Measurements from ENCODE around the gene METTL6.
"Not testable (repeated sequence)": the region's sequence is repeated elsewhere in the genome, so short reads cannot be mapped to it uniquely, and the experiment has no call there.

METTL6 gene

DNA sequence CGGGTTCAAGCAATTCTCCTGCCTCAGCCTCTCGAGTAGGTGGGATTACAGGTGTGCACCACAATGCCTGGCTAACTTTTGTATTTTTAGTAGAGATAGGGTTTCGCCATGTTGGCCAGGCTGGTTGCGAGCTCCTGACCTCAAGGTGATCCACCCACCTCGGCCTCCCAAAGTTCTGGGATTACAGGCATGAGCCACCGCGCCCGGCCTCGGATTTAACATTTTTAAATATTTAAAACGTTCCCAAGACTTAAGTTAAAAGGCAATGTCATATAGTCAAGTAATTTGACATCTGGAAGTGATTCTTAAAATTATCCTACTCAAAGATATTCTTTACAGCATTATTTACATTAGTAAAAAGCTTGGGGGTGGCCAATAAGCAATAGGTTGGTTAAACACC lies 29.6 kb upstream of the METTL6 start:
- not testable (repeated sequence) for H3K27me3 ChIP-seq (ENCODE audit: control insufficient read depth, insufficient read depth, low read length); H3K9ac ChIP-seq (ENCODE audit: low read length); H3K4me3 ChIP-seq (ENCODE audit: low read length); H3K27ac ChIP-seq (ENCODE audit: low read depth, low read length); H3K36me3 ChIP-seq (ENCODE audit: control insufficient read depth, insufficient read depth, low read length); H3K4me1 ChIP-seq (ENCODE audit: control insufficient read depth, insufficient read depth, low read length)

DNA sequence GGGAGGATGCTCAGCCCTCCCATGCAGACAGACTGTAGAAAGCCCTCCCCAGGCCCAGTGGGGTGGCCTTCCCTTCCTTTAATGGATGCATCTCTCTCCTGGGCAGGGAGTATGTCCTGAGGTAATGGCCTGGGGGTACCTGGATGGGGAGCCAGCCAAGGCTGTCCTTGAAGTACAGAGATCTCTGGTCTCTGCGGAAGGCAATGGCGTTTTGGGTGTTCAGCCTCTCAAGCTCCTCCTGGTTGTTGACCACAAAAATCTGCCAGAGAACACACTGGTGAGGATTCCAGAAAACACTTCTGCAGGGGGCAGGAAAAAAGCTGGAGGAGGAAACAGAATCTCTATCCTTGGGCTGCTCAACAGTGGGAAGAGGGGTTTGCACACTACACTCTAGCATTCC lies 29.0 kb upstream of the METTL6 start:
- Histone ChIP-seq H3K4me1 (ENCODE audit: control insufficient read depth, insufficient read depth, low read length) (no peaks in the 10 kb centered on the region), H3K9ac (ENCODE audit: low read length) (no peak overlapping the region), H3K36me3 (ENCODE audit: control insufficient read depth, insufficient read depth, low read length) (no peaks in the 10 kb centered on the region), H3K27me3 (ENCODE audit: control insufficient read depth, insufficient read depth, low read length) (no peaks in the 10 kb centered on the region), H3K27ac (ENCODE audit: low read depth, low read length) (no peak overlapping the region), H3K4me3 (ENCODE audit: low read length) (no peak overlapping the region)

DNA sequence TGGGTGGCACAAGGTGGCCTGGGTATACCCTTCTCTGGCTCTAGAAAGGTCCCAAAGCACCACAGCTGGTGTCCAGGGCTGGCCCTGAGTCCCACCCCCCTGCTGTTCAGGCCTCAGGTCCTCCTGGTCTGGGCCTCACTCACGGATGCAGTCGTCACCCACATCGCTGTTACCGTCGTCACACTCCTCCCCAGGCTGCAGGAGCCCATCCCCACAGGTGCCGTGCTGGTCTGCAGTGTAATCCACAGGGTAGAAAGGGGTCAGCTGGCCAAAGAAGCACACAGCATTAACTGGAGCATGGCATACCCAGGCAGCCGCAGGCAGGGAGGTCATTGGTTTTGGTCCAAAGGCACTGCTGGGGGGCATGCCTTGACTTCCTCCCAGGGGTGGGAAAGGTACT lies 28.4 kb upstream of the METTL6 start:
- Histone ChIP-seq H3K4me3 (ENCODE audit: low read length) (no peak overlapping the region), H3K4me1 (ENCODE audit: control insufficient read depth, insufficient read depth, low read length) (no peaks in the 10 kb centered on the region), H3K27me3 (ENCODE audit: control insufficient read depth, insufficient read depth, low read length) (no peaks in the 10 kb centered on the region), H3K36me3 (ENCODE audit: control insufficient read depth, insufficient read depth, low read length) (no peaks in the 10 kb centered on the region), H3K9ac (ENCODE audit: low read length) (no peak overlapping the region), H3K27ac (ENCODE audit: low read depth, low read length) (no peak overlapping the region)

DNA sequence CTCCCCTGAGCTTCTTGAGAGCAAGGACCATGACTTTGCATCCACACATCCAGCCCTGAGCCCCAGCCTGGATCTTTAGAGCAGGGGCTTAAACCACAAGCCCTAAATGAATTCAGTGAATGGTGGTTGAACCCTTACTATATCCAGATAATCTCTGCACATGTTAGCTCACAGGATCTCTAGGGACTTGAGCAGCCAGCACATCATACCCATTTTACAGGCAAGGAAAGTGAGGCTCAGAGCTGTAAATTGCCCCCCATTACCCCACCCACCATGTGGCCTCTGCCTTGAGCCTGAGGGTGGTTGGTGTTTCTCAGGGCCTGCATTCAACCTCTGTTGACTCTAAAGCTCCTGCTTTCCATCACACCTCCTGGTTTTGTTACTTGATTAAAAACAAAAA lies 27.6 kb upstream of the METTL6 start:
- Histone ChIP-seq H3K27ac (ENCODE audit: low read depth, low read length) (no peak overlapping the region), H3K4me3 (ENCODE audit: low read length) (no peak overlapping the region), H3K27me3 (ENCODE audit: control insufficient read depth, insufficient read depth, low read length) (no peaks in the 10 kb centered on the region), H3K36me3 (ENCODE audit: control insufficient read depth, insufficient read depth, low read length) (no peaks in the 10 kb centered on the region), H3K4me1 (ENCODE audit: control insufficient read depth, insufficient read depth, low read length) (no peaks in the 10 kb centered on the region), H3K9ac (ENCODE audit: low read length) (no peak overlapping the region)

DNA sequence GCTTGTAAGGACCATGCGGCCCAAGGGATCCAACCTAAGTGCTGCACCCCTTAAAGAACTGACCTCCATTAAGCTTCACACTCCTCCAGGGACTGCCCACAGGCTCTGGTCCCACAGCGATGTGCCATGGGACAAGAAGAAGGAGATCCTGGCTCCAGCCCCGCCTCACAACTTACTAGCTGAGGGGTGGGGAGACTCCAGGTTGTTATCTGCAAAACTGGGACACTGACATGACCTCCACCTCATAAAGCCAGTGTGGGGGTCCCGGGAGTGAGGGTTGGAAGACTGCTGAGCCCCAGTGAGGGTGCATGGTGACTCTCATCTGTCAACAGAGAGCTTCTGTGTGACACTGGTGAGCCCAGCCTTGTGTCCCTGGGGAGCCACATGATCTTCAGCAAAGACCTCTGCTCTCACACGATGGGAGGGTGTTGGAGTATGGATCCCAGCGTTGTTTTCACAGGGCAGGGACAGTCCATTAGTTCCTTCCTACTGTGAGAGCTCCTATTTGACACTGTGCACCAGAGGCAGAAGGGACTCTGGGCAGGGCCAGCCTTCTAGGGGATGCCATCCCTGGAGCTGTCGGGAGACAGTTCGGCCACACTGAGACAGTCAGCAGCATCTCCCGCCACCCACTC lies 26.8 kb upstream of the METTL6 start:
- Histone ChIP-seq H3K27ac (ENCODE audit: low read depth, low read length) (no peak overlapping the region), H3K4me3 (ENCODE audit: low read length) (no peak overlapping the region), H3K27me3 (ENCODE audit: control insufficient read depth, insufficient read depth, low read length) (no peaks in the 10 kb centered on the region), H3K4me1 (ENCODE audit: control insufficient read depth, insufficient read depth, low read length) (no peaks in the 10 kb centered on the region), H3K36me3 (ENCODE audit: control insufficient read depth, insufficient read depth, low read length) (no peaks in the 10 kb centered on the region), H3K9ac (ENCODE audit: low read length) (no peak overlapping the region)

DNA sequence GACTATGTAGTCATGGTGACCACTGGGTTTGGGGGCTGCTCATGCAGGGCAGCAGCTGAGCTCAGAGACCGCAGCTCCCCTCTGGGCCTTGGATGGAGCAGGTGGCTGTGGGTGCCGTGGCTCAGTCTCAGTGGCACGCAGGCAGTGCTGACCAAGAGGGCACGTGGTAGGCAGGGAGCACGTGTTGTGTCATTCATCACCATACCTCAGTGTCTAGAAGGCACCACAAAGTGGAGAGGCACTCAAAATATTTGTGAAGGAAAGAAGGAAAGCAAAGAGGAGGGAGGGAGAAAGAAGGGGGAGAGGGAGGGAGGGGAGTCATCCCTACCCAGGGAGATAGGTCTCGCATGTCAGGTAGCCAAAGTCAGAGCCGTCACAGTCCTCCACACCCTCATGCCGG lies 26.2 kb upstream of the METTL6 start:
- no peak overlapping the region for H3K27ac ChIP-seq (ENCODE audit: low read depth, low read length)
- no peak overlapping the region for H3K9ac ChIP-seq (ENCODE audit: low read length)
- H3K36me3 ChIP-seq (ENCODE audit: control insufficient read depth, insufficient read depth, low read length) = no peaks in the 10 kb centered on the region
- H3K4me3 ChIP-seq (ENCODE audit: low read length) = no peak overlapping the region
- no peaks in the 10 kb centered on the region for H3K27me3 ChIP-seq (ENCODE audit: control insufficient read depth, insufficient read depth, low read length)
- no peaks in the 10 kb centered on the region for H3K4me1 ChIP-seq (ENCODE audit: control insufficient read depth, insufficient read depth, low read length)

DNA sequence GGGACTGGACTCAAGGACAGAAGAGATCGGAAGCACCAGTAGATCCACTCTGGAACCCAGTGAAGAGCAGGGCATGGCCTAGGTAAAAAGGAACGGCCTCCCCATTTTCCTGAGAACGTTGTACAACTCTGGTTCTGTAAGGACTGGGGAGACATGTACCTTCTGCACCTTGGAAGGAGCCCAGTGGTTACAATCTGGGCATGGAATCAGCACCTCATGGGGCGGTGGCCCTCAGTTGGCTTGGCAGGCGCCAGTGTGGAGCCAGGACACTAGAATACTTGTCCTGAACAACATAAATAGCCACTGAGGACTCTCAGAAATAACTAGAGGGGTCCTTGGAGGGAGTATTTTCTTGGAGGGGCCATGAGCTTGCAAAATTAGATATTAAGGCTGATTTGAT lies 25.6 kb upstream of the METTL6 start:
- H3K36me3 ChIP-seq (ENCODE audit: control insufficient read depth, insufficient read depth, low read length) = no peaks in the 10 kb centered on the region
- no peak overlapping the region for H3K4me3 ChIP-seq (ENCODE audit: low read length)
- H3K27ac ChIP-seq (ENCODE audit: low read depth, low read length) = no peak overlapping the region
- H3K27me3 ChIP-seq (ENCODE audit: control insufficient read depth, insufficient read depth, low read length) = no peaks in the 10 kb centered on the region
- no peaks in the 10 kb centered on the region for H3K4me1 ChIP-seq (ENCODE audit: control insufficient read depth, insufficient read depth, low read length)
- no peak overlapping the region for H3K9ac ChIP-seq (ENCODE audit: low read length)

DNA sequence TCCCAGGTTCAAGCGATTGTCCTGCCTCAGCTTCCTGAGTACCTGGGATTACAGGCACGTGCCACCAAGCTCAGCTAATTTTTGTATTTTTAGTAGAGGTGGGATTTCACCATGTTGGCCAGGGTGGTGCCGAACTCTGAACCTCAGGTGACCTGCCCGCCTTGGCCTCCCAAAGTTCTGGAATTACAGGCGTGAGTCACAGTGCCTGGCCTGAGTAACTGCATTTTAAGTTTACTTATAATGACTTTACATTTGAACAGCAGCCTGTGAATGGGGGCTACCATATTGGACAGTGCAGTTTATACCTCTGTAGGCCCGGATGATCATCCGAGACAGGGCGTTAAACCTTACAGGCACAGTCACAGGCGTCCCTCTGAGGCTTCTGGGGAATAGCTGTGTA lies 24.8 kb upstream of the METTL6 start:
- no peaks in the 10 kb centered on the region for H3K36me3 ChIP-seq (ENCODE audit: control insufficient read depth, insufficient read depth, low read length)
- no peak overlapping the region for H3K9ac ChIP-seq (ENCODE audit: low read length)
- no peaks in the 10 kb centered on the region for H3K4me1 ChIP-seq (ENCODE audit: control insufficient read depth, insufficient read depth, low read length)
- H3K27ac ChIP-seq (ENCODE audit: low read depth, low read length) = no peak overlapping the region
- no peaks in the 10 kb centered on the region for H3K27me3 ChIP-seq (ENCODE audit: control insufficient read depth, insufficient read depth, low read length)
- no peak overlapping the region for H3K4me3 ChIP-seq (ENCODE audit: low read length)

DNA sequence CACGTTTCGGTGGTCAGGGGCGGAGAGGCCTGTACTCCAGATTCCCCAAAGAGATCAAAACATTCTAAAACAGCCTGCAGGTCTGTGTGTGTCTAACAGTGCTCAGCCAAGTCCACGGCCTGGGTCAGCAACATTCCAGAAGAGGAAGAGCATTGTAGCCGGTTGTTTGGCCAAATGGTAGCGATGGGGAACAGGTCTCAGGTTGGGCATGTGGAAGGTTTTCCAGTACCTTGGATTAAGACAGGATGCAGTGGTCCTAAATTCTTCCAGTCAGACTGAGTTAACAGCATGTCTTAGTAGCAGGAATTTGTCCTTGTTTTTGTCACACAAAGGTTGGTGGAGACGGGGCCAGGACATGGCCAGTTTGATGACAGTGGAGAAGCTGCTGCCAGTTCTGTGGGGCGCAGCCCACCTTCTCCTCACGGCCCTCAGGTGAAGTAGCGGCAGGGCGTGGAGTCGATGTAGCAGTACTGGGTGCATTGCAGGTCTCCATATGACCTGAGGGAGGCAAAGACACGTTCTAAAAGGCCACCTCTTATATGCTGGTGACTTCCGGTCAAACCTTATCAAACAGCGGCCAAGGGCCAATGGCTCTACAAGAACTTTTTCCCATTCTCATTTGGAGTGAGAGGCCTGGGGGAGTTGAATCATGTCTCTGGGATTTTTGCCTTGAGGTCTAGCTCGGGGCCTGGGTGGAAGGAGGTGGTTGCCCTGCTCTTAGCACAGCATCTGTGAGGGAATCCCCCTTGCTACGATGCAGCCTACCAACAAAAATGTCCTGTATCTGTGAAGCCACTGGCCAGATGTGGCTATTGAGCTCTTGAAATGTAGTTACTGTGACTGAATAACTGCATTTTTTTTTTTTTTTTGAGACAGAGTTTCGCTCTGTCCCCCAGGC lies 24.1 kb upstream of the METTL6 start:
- H3K4me3 ChIP-seq (ENCODE audit: low read length) = no peak overlapping the region
- no peak overlapping the region for H3K27ac ChIP-seq (ENCODE audit: low read depth, low read length)
- no peaks in the 10 kb centered on the region for H3K4me1 ChIP-seq (ENCODE audit: control insufficient read depth, insufficient read depth, low read length)
- no peak overlapping the region for H3K9ac ChIP-seq (ENCODE audit: low read length)
- no peaks in the 10 kb centered on the region for H3K36me3 ChIP-seq (ENCODE audit: control insufficient read depth, insufficient read depth, low read length)
- H3K27me3 ChIP-seq (ENCODE audit: control insufficient read depth, insufficient read depth, low read length) = no peaks in the 10 kb centered on the region

DNA sequence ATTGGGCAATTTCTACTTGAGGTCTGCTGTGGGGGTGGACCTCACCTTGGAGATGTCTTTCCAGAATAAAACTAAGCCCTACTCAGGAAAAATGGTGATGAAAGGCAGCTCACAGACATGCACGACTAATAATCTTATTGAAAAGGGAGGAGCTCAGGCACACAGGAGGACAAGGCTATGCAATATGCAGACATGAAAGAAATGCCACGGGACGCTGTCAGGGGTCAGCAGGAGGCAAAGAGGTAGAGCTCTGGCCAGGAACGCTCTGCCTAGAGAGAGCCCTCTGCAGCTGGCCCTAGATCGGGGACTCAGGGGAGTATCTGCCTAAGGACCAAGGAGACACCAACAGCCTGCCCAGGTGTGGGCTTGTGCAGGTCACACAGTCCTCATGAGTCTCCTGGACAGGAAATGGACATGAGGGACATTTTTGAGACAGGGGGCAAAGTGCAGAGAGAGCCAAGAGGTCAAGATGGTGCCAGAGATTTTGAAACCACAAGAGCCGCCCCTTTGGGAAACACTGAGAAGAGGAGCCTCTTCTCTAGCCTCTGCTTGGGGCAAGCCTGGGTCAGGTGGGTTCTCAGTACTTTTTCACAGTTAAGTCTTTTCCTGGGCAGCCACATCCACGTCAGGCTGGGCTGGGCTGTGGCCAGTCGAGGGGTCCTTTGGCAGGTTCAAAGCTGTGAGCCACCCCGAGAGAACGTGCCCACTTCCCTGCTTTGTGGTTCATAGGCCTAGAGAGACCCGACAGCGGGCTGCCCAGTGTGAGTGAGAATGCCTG lies 23.3 kb upstream of the METTL6 start:
- H3K27ac ChIP-seq (ENCODE audit: low read depth, low read length) = no peak overlapping the region
- no peak overlapping the region for H3K9ac ChIP-seq (ENCODE audit: low read length)
- H3K4me1 ChIP-seq (ENCODE audit: control insufficient read depth, insufficient read depth, low read length) = no peaks in the 10 kb centered on the region
- H3K4me3 ChIP-seq (ENCODE audit: low read length) = no peak overlapping the region
- no peaks in the 10 kb centered on the region for H3K27me3 ChIP-seq (ENCODE audit: control insufficient read depth, insufficient read depth, low read length)
- no peaks in the 10 kb centered on the region for H3K36me3 ChIP-seq (ENCODE audit: control insufficient read depth, insufficient read depth, low read length)

DNA sequence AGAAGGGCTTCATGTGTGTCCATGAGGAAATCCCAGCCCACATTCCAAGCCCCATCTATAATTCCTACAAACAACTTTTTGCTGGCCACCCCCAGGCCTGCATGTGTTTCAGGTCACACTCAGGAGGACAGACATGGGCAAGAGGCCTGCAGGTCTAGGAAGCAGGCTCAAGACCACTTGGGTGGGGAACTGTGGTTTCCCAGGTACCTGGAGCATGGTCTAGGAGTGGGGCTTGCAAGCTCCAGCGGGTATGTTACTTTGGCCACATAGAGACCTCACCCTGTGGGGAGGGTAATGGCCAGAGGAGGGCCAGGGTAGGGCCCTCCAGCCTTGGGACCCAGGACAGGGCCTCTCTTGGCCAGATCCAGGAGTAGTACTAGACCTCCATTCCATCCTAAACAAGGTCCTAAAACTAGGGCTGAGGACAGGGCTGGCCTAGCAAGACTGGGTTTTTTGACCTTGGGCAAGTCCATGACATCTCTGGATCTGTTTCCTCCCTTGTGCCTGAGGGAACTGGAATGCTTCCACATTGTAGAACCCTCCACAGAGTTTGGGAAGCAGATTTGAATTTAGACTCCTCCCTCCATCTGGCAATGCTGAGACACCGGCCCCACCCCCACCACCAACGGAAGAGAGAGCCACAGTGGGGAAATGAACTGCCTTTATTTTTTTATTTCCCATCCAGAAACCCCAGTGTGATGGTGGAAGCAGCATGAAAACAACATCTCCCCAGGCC lies 22.3 kb upstream of the METTL6 start:
- Histone ChIP-seq H3K4me1 (ENCODE audit: control insufficient read depth, insufficient read depth, low read length) (no peaks in the 10 kb centered on the region), H3K36me3 (ENCODE audit: control insufficient read depth, insufficient read depth, low read length) (no peaks in the 10 kb centered on the region), H3K27ac (ENCODE audit: low read depth, low read length) (no peak overlapping the region), H3K27me3 (ENCODE audit: control insufficient read depth, insufficient read depth, low read length) (no peaks in the 10 kb centered on the region), H3K9ac (ENCODE audit: low read length) (no peak overlapping the region), H3K4me3 (ENCODE audit: low read length) (no peak overlapping the region)
